Neuronal stem cell (in vitro differentiated cells): Measurements from ENCODE around the gene USP28.

Experiments used
- DNase-seq: peaks from one replicate; pipeline ENCODE4 v3.0.0-alpha.2; 2013; ENCODE audit warnings: low spot score
- H2AFZ ChIP-seq: one replicate; pipeline ENCODE4 v1.6.1; 2013; ENCODE audit warnings: mild to moderate bottlenecking, low read length, inconsistent platforms
- H2AK5ac ChIP-seq: 2 replicates; pipeline ENCODE4 v1.6.1; 2013; ENCODE audit warnings: low read depth, mild to moderate bottlenecking, inconsistent platforms, low read length, moderate library complexity, mixed read lengths
- H2BK120ac ChIP-seq: 2 replicates; pipeline ENCODE4 v1.6.1; 2013; ENCODE audit warnings: low read depth, mild to moderate bottlenecking, inconsistent platforms, low read length, moderate library complexity, mixed read lengths
- H2BK12ac ChIP-seq: one replicate; pipeline ENCODE4 v1.6.1; 2013; ENCODE audit warnings: low read length, inconsistent platforms
- H2BK15ac ChIP-seq: 2 replicates; pipeline ENCODE4 v1.6.1; 2013; ENCODE audit warnings: mild to moderate bottlenecking, low read length, inconsistent platforms, mixed read lengths
- H2BK5ac ChIP-seq: one replicate; pipeline ENCODE4 v1.6.1; 2013; ENCODE audit warnings: inconsistent platforms, mild to moderate bottlenecking, low read length, moderate library complexity
- H3K14ac ChIP-seq: one replicate; pipeline ENCODE4 v1.6.1; 2013; ENCODE audit warnings: low read length, inconsistent platforms
- H3K18ac ChIP-seq: 2 replicates; pipeline ENCODE4 v1.6.1; 2013; ENCODE audit warnings: low read length, inconsistent platforms
- H3K23ac ChIP-seq: 2 replicates; pipeline ENCODE4 v1.6.1; 2013; ENCODE audit warnings: low read depth, mild to moderate bottlenecking, mixed read lengths, low read length, inconsistent platforms; ENCODE audit not compliant: poor library complexity
- H3K27ac ChIP-seq: replicated peaks from 3 replicates; pipeline ENCODE4 v1.5.1; 2013; ENCODE audit warnings: low read length, inconsistent platforms
- H3K27me3 ChIP-seq, 3 experiments: 2 replicates each; pipeline ENCODE4 v1.6.1; 2013; ENCODE audit warnings: low read length in 3 of 3, mild to moderate bottlenecking in 2 of 3, inconsistent platforms in 1 of 3, low read depth in 1 of 3, mixed read lengths in 1 of 3, moderate library complexity in 1 of 3; ENCODE audit not compliant: control insufficient read depth in 3 of 3, insufficient read depth in 3 of 3
- H3K36me3 ChIP-seq, 2 donors: replicated peaks in 1 of 2; 2 replicates each; pipeline ENCODE4 v1.6.1; 2013; ENCODE audit warnings: low read length in 2 of 2; ENCODE audit not compliant: control insufficient read depth in 2 of 2, insufficient read depth in 2 of 2
- H3K4ac ChIP-seq: 2 replicates; pipeline ENCODE4 v1.6.1; 2013; ENCODE audit warnings: inconsistent platforms, mild to moderate bottlenecking, low read length, moderate library complexity
- H3K4me1 ChIP-seq, 2 donors: 1 replicate in 1 of 2; 2 replicates in 1 of 2; pipeline ENCODE4 v1.6.1; 2013; ENCODE audit warnings: low read length in 2 of 2, low read depth in 1 of 2; ENCODE audit not compliant: control insufficient read depth in 2 of 2, insufficient read depth in 1 of 2
- H3K4me2 ChIP-seq: one replicate; pipeline ENCODE4 v1.6.1; 2013; ENCODE audit warnings: mild to moderate bottlenecking, low read length, inconsistent platforms; ENCODE audit not compliant: insufficient read depth, poor library complexity, severe bottlenecking
- H3K4me3 ChIP-seq, 2 donors: 2 replicates each; pipeline ENCODE4 v1.5.1; 2013; ENCODE audit warnings: low read length in 2 of 2, mild to moderate bottlenecking in 2 of 2, inconsistent platforms in 1 of 2, moderate library complexity in 1 of 2
- H3K79me1 ChIP-seq: one replicate; pipeline ENCODE4 v1.6.1; 2013; ENCODE audit warnings: low read depth, mild to moderate bottlenecking, inconsistent platforms, low read length, moderate library complexity
- H3K9ac ChIP-seq: one replicate; pipeline ENCODE4 v1.6.1; 2013; ENCODE audit warnings: mild to moderate bottlenecking, low read depth, low read length, inconsistent platforms; ENCODE audit not compliant: poor library complexity
- H3K9me3 ChIP-seq, 2 donors: replicated peaks in 1 of 2; 2 replicates each; pipeline versions ENCODE3 to v1.6.1; 2013; ENCODE audit warnings: low read length in 2 of 2, mild to moderate bottlenecking in 2 of 2, inconsistent platforms in 1 of 2, low read depth in 1 of 2, mixed read lengths in 1 of 2, moderate library complexity in 1 of 2; ENCODE audit not compliant: control insufficient read depth in 2 of 2, insufficient read depth in 1 of 2
- H4K8ac ChIP-seq: one replicate; pipeline ENCODE4 v1.6.1; 2013; ENCODE audit warnings: low read depth, mild to moderate bottlenecking, inconsistent platforms, low read length, moderate library complexity
- H4K91ac ChIP-seq: one replicate; pipeline ENCODE4 v1.6.1; 2013; ENCODE audit warnings: low read length, low read depth, mild to moderate bottlenecking, inconsistent platforms; ENCODE audit not compliant: poor library complexity
- WGBS, 2 donors: extraction: QIAGEN DNeasy Blood & Tissue Kit; methylation state at CpG; one replicate each; pipeline ENCODE4 v1.1.7; 2013; ENCODE audit warnings: missing lambda C conversion rate in 2 of 2, mixed read lengths in 1 of 2; ENCODE audit not compliant: insufficient read length in 2 of 2, insufficient replicate concordance in 1 of 2; ENCODE audit errors: extremely low coverage in 2 of 2; 5-methylcytosine and 5-hydroxymethylcytosine counted together

USP28 gene

DNA sequence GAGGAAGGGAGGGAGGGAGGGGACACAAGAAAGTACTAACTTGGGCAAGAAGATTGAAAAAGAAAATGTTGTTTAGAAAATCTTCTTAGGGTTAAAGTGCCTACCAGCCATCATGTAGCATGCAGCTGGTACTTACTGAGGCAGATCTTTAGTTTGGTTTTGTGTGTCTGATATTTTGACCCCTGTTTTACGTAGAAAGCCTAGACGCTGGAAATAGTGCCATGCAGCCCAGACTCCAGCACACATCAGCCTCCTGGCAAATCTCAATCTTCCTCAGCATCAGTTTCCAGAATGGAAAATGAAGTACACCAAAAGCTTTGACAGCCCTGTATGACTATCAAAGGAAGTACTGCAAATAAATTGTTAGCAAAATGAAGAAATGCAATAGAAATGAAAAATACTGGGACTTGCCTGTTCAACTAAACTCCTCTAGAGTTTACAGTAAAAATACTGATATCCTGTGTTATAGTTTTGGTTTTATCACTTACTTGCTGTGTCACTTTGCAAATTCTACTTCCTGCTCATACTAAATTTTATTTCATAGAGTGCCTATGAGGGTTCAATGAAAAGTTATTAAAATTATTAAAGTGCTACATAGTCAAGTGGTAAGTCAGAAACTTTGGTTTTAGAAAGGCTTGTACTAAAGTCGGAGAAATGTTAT is 7.4 kb downstream of the USP28 start:
- H2BK120ac ChIP-seq: no peak overlapping the region
- no peak overlapping the region for H3K18ac ChIP-seq
- H2AFZ ChIP-seq: no peak overlapping the region
- peaks cover 0 to 61% of the 10 kb centered on the region in 2 donors for H3K36me3 ChIP-seq
- no peak overlapping the region for H2AK5ac ChIP-seq
- peaks cover 4 to 12% of the 10 kb centered on the region in 2 donors for H3K4me1 ChIP-seq
- no CpG with 5 or more reads among the region's 3 CpGs for WGBS, 2 donors
- no peak overlapping the region for H4K8ac ChIP-seq
- no peak overlapping the region for H3K27ac ChIP-seq
- H2BK5ac ChIP-seq: no peak overlapping the region
- no peak overlapping the region for H3K4ac ChIP-seq
- no peak overlapping the region for H3K14ac ChIP-seq
- no peak overlapping the region for H2BK12ac ChIP-seq
- no peak overlapping the region for H3K4me2 ChIP-seq
- DNase-seq: no peak
- H3K9me3 ChIP-seq: peaks cover 0 to 11% of the 10 kb centered on the region in 2 donors
- no peak overlapping the region for H3K4me3 ChIP-seq
- no peaks in the 10 kb centered on the region for H3K27me3 ChIP-seq
- H3K79me1 ChIP-seq: no peaks in the 10 kb centered on the region
- no peak overlapping the region for H3K9ac ChIP-seq
- H4K91ac ChIP-seq: no peak overlapping the region
- no peak overlapping the region for H2BK15ac ChIP-seq
- no peak overlapping the region for H3K23ac ChIP-seq

DNA sequence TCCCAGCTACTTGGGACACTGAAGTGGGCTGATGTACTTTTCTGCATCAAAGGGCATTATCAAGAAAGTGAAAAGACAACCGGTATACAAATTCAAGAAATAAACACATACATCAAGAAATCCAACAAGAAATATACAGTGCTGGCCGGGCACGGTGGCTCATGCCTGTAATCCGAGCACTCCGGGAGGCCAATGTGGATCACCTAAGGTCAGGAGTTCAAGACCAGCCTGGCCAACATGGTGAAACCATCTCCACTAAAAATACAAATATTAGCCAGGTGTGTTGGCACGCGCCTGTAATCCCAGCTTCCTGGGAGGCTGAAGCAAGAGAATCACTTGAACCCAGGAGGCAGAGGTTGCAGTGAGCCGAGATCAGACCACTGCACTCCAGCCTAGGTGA is 9.5 kb downstream of the USP28 start:
- H3K4me3 ChIP-seq: no peak overlapping the region
- no peak for DNase-seq
- H3K36me3 ChIP-seq: peaks cover 0 to 46% of the 10 kb centered on the region in 2 donors
- no peak overlapping the region for H3K18ac ChIP-seq
- no peak overlapping the region for H3K27ac ChIP-seq
- no peak overlapping the region for H3K14ac ChIP-seq
- peaks cover 0 to 11% of the 10 kb centered on the region in 2 donors for H3K9me3 ChIP-seq
- H2AFZ ChIP-seq: no peak overlapping the region
- no peaks in the 10 kb centered on the region for H3K27me3 ChIP-seq
- no peak overlapping the region for H3K23ac ChIP-seq
- no peak overlapping the region for H2BK120ac ChIP-seq
- no peak overlapping the region for H2BK15ac ChIP-seq
- no peaks in the 10 kb centered on the region for H3K79me1 ChIP-seq
- peaks cover 0 to 4% of the 10 kb centered on the region in 2 donors for H3K4me1 ChIP-seq
- no peak overlapping the region for H3K4me2 ChIP-seq
- WGBS, 2 donors: no CpG with 5 or more reads among the region's 8 CpGs
- no peak overlapping the region for H2BK12ac ChIP-seq
- no peak overlapping the region for H4K91ac ChIP-seq
- H2BK5ac ChIP-seq: no peak overlapping the region
- H3K4ac ChIP-seq: no peak overlapping the region
- no peak overlapping the region for H4K8ac ChIP-seq
- H2AK5ac ChIP-seq: no peak overlapping the region
- H3K9ac ChIP-seq: no peak overlapping the region

DNA sequence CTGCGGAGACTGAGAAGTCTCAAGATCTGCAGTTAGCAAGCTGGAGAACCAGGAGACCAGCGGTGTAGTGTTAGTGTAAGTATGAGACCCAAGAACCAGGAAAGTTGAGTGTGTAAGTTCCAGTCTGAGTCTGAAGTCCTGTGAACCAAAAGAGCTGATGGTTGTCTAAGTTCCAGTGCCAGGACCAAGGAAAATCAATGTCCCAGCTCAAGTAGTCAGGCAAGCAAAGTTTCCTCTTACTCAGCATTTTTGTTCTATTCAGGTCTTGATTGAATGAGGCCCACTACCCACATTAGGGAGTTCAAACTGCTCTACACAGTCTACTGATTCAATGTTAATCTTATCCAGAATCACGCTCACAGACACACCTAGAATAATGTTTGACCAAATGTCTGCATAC is 11.0 kb downstream of the USP28 start:
- Histone ChIP-seq H2AFZ (no peak overlapping the region), H3K23ac (no peak overlapping the region), H3K27ac (no peak overlapping the region), H3K9me3 (peaks cover 0 to 11% of the 10 kb centered on the region in 2 donors), H4K8ac (no peak overlapping the region), H3K36me3 (peaks cover 0 to 39% of the 10 kb centered on the region in 2 donors), H3K27me3 (no peaks in the 10 kb centered on the region), H3K4me2 (no peak overlapping the region), H3K18ac (no peak overlapping the region), H3K4ac (no peak overlapping the region), H2AK5ac (no peak overlapping the region), H2BK15ac (no peak overlapping the region), H3K9ac (no peak overlapping the region), H3K79me1 (no peaks in the 10 kb centered on the region), H2BK12ac (no peak overlapping the region), H2BK5ac (no peak overlapping the region), H3K4me3 (no peak overlapping the region), H2BK120ac (no peak overlapping the region), H4K91ac (no peak overlapping the region), H3K14ac (no peak overlapping the region), H3K4me1 (no peaks in the 10 kb centered on the region)
- no peak for DNase-seq
- no CpG with 5 or more reads among the region's 3 CpGs for WGBS, 2 donors

DNA sequence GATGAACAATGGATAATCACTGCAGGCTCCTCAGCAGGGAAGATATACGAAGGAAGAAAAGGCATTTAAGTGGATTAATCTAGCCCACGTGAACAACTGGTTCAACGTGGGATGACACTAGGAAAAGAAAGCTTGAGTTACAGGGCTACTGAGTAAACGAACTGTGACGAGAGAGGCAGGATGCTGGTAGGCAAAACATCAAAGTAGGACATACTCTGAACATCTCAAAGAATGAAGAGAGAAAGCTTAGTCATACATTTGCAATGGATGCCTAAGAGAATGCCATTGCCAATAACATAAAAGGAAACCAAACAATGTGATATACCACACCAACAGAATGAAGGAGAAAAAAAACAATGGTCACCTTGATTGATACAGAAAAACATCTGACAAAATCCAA is 12.9 kb downstream of the USP28 start:
- Histone ChIP-seq H3K4me1 (no peaks in the 10 kb centered on the region), H2BK120ac (no peak overlapping the region), H3K4ac (no peak overlapping the region), H3K14ac (no peak overlapping the region), H3K36me3 (peaks cover 0 to 29% of the 10 kb centered on the region in 2 donors), H3K4me2 (no peak overlapping the region), H4K8ac (no peak overlapping the region), H3K79me1 (no peaks in the 10 kb centered on the region), H2AK5ac (no peak overlapping the region), H3K18ac (no peak overlapping the region), H2BK5ac (no peak overlapping the region), H3K9me3 (peaks cover 0 to 11% of the 10 kb centered on the region in 2 donors), H3K9ac (no peak overlapping the region), H3K27me3 (no peaks in the 10 kb centered on the region), H2BK15ac (no peak overlapping the region), H4K91ac (no peak overlapping the region), H3K4me3 (no peak overlapping the region), H3K23ac (no peak overlapping the region), H2AFZ (no peak overlapping the region), H3K27ac (no peak overlapping the region), H2BK12ac (no peak overlapping the region)
- DNase-seq: no peak
- WGBS, 2 donors: no CpG with 5 or more reads among the region's 5 CpGs
